H1 (cell line): Measurements from ENCODE around the gene SLC41A1. TPM values are rescaled to one million over a fixed set of nuclear protein-coding genes. Genes with fewer than 3 reads are reported as not detected.

Experiments used
- BACH1 ChIP-seq: IDR thresholded peaks from 2 replicates; pipeline ENCODE4 v1.6.1; 2012; ENCODE audit warnings: low read length, improper control_type of control experiment
- BCL11A ChIP-seq, 2 experiments: IDR thresholded peaks; one replicate each; pipeline ENCODE4 v1.6.1; 2011; ENCODE audit warnings: low read depth in 2 of 2, low read length in 2 of 2, mild to moderate bottlenecking in 2 of 2
- SAP30 ChIP-seq: fragments of 300-600 bp; sonication (generic); IDR thresholded peaks from 2 replicates; pipeline ENCODE4 v1.7.1; 2012; ENCODE audit warnings: low read length, moderate library complexity, mild to moderate bottlenecking, inconsistent platforms; ENCODE audit not compliant: insufficient read depth, insufficient replicate concordance
- SIRT6 ChIP-seq: IDR thresholded peaks from one replicate; pipeline ENCODE4 v1.7.1; 2012; ENCODE audit warnings: low read length, inconsistent platforms
- polyA plus RNA-seq, 7 experiments: library from polyadenylated mRNA; depleted of rRNA in 3 of 7; stranded (reverse) in 5 of 7; unstranded in 2 of 7; fragments of >200 nt in 5 of 7; fragments of 200-250 nt in 2 of 7; gene quantifications; 1 replicate in 5 of 7; 2 replicates in 1 of 7; 4 replicates in 1 of 7; pipeline versions ENCODE4 v1.2.1 to v1.2.3, GENCODE V29; 2011 to 2013; ENCODE audit warnings: missing spikeins in 2 of 7, mixed read lengths in 2 of 7
- total RNA-seq: library from RNA; stranded (reverse); fragmentation: NEBNext Ultra II Directional; extraction: Animal tissue kit (Norgen Biotek cat#: 25700); gene quantifications from 2 replicates; pipeline ENCODE4 v1.2.1, GENCODE V29; 2021

SLC41A1 gene
- total and polyA plus RNA-seq, 2 of the 8 experiments (the other 6 are each of a cell fraction or from before 2014, with no cell fraction given): 41.2 to 42.3 TPM

GRCh38 chr1:205794011-205794730 lies 18.8 kb downstream of the SLC41A1 start (continued):
- TF ChIP-seq BCL11A (IDR thresholded peaks at IDR 0.05; ENCODE audit: low read depth in 2 of 2, low read length in 2 of 2) (no peak), SIRT6 (no peak), SAP30 (no peak), BACH1 (no peak)
